BJ (cell line): ENCODE data around the gene RPS26. TPM values are rescaled to one million over a fixed set of nuclear protein-coding genes. Genes with fewer than 3 reads are reported as not detected.

Experiments used
- CTCF ChIA-PET: fragments of 350-600 bp; formaldehyde crosslinking; extraction: SDS; loops from one replicate; lab custom pipeline; 2021; ENCODE audit warnings: antibody characterized with exemption, inconsistent platforms; lab: Yijun Ruan, JAX
- POLR2A ChIA-PET: fragments of 300-600 bp; sonication (Branson Sonifier 250); formaldehyde crosslinking; extraction: SDS; loops from one replicate; lab custom pipeline; 2021; ENCODE audit warnings: antibody characterized with exemption; lab: Charles Lee
- DNase-seq: peaks from one replicate; pipeline ENCODE4 v3.0.0-alpha.2; 2011; ENCODE audit warnings: low read depth
- H3K27me3 ChIP-seq: 2 replicates; pipeline ENCODE4 v1.6.0; 2011; ENCODE audit warnings: low read length; ENCODE audit not compliant: control insufficient read depth, insufficient read depth
- H3K36me3 ChIP-seq: 2 replicates; pipeline ENCODE4 v1.5.1; 2011; ENCODE audit warnings: low read length; ENCODE audit not compliant: control insufficient read depth, insufficient read depth
- H3K4me3 ChIP-seq: 2 replicates; pipeline ENCODE4 v1.5.1; 2011; ENCODE audit warnings: low read depth, mild to moderate bottlenecking, control low read depth, low read length
- polyA minus RNA-seq: library from RNA; depleted of rRNA, polyadenylated mRNA; stranded (reverse); fragments of >200 nt; gene quantifications from 2 replicates; pipeline ENCODE4 v1.2.3, GENCODE V29; 2011; rRNA and poly(A)+ RNA removed
- polyA plus RNA-seq: library from polyadenylated mRNA; depleted of rRNA; stranded (reverse); fragments of >200 nt; gene quantifications from 2 replicates; pipeline ENCODE4 v1.2.3, GENCODE V29; 2011; rRNA removed
- TF ChIP-seq, protein P1 (sequence below): IDR thresholded peaks from 2 replicates; pipeline ENCODE4 v1.5.1; 2011; ENCODE audit warnings: low read depth, mild to moderate bottlenecking, control low read depth, inconsistent platforms, low read length, moderate library complexity; ENCODE audit not compliant: insufficient read depth

Gene RPS26
- polyA plus RNA-seq (635 and 868 TPM in 2 replicates), polyA minus RNA-seq (282 and 579 TPM in 2 replicates)

DNA sequence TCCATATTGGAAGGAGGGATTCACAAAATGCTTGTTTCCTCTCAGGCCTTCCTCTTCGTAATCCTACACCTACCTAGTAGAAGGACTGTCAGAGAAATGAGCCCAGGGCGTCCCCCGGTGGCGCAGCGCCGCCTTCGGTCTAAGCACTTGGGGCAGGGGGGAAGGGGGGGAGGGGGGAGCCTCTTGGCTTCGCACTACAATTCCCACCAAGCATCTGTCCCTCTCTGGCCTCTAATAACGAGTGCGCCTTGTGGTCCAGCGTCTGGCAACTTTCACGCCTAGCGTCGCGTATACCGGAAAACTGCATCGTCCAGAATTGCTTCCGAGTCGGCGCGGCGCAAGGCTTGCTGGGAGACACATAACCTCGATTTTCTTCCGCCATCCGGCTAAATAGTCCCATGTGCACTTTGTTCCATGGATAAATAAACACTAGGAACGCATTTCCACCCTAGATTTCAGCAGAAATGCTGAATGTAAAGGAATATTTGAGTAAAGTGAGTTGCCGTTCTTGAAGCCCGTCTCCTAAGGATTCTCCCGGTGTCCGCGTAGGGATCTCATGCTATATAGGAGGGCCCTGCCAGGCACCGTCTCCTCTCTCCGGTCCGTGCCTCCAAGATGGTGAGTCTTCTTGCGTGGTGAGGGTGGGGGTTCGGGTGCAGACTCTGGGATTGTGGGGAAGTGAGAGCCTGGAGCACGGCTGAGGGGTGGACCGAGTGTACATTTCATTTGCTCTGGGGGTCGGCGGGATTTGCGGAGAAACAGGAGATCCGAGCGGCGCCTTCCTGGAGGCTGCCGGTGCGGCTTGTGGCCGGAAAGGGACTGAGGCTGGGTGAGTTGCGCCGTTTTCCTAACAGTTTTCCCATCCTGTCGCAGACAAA, at the start of gene RPS26:
TSS of gene RPS26 (plus strand) at position 367 of the 878 bp plus-strand sequence. CDS start at position 616, 249 bp downstream.
- ChIA-PET CTCF (interaction anchor here (2.0 to 3.4 kb wide), 2 partner anchors 13 to 46 kb away, joined by 9 to 27 read pairs; no protein-coding TSS in a partner anchor), POLR2A (no interaction called here)
- Histone ChIP-seq H3K27me3 (no peaks in the 10 kb centered on the region), H3K36me3 (peaks cover 6% of the 10 kb centered on the region), H3K4me3 (peak within 1 kb of the TSS; percentile 81)
- TF ChIP-seq, protein P1, sequence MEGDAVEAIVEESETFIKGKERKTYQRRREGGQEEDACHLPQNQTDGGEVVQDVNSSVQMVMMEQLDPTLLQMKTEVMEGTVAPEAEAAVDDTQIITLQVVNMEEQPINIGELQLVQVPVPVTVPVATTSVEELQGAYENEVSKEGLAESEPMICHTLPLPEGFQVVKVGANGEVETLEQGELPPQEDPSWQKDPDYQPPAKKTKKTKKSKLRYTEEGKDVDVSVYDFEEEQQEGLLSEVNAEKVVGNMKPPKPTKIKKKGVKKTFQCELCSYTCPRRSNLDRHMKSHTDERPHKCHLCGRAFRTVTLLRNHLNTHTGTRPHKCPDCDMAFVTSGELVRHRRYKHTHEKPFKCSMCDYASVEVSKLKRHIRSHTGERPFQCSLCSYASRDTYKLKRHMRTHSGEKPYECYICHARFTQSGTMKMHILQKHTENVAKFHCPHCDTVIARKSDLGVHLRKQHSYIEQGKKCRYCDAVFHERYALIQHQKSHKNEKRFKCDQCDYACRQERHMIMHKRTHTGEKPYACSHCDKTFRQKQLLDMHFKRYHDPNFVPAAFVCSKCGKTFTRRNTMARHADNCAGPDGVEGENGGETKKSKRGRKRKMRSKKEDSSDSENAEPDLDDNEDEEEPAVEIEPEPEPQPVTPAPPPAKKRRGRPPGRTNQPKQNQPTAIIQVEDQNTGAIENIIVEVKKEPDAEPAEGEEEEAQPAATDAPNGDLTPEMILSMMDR, result peak; percentile 58
- DNase-seq, result peak; percentile 95

DNA sequence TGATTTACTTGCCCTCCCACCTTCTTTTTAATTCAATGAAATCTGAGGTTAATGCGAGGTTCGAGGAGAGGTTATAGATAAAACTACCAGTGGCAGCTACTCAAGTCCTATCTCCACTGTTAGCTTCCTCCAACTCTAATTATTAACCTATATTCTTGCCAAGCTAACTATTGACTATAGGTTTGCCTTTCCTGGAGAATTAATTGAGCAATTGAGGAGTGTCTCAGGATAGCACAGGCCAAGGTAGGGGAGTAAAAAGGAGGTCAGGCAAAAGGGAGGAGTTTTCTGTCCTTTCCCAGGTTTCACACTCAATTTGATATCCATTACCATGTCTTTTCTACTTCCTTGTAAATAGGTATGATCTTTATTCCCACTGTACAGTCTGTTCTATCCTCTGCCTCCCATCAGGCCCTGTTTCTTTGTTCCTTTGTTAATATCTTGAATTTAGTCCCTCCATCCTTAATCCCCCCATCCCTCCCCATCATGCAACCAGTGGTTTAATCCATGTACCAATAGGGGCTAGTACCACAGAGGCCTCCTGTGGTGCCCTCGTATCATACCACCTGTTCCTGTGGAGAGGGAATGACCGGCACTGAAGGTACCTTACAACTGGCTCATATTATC, 48.4 kb upstream of the RPS26 start:
- Histone ChIP-seq H3K36me3 (peaks cover 26% of the 10 kb centered on the region), H3K27me3 (no peaks in the 10 kb centered on the region), H3K4me3 (no peak overlapping the region)
- TF ChIP-seq, protein P1, result no peak
- CTCF ChIA-PET, result interaction anchor here (1.3 to 1.7 kb wide), 3 partner anchors 13 to 27 kb away, joined by 3 to 5 read pairs (median 4); partner anchors contain the start of gene RAB5B
- POLR2A ChIA-PET, result no interaction called here
- DNase-seq, result no peak

DNA sequence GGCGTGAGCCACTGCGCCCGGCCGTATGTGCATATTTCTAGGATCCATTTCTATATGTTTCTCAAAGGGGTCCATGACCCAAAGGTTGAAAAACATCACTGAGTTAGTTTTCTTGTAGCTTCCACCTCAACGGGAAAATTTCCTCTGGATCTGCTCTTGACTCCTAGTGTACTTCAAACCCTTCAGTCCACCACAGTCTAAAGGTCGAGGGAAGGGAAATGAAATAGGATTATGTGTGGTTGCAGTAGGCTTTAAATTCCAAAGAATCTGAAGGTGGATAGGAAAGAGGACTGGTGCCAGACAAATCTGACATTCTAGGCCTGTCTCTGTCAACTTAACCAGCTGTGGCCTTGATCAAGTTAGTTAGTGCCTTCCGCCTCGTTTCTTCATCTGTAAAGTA, 46.4 kb upstream of the RPS26 start:
- H3K4me3 ChIP-seq, result no peak overlapping the region
- CTCF ChIA-PET, result interaction anchor here (0.6 to 6.9 kb wide), 21 partner anchors 11 to 176 kb away, joined by 3 to 86 read pairs (median 7); partner anchors contain the start of genes IKZF4, MMP19, PA2G4 and RAB5B
- TF ChIP-seq, protein P1, result no peak
- H3K27me3 ChIP-seq, result no peaks in the 10 kb centered on the region
- POLR2A ChIA-PET, result no interaction called here
- DNase-seq, result no peak
- peaks cover 22% of the 10 kb centered on the region for H3K36me3 ChIP-seq

DNA sequence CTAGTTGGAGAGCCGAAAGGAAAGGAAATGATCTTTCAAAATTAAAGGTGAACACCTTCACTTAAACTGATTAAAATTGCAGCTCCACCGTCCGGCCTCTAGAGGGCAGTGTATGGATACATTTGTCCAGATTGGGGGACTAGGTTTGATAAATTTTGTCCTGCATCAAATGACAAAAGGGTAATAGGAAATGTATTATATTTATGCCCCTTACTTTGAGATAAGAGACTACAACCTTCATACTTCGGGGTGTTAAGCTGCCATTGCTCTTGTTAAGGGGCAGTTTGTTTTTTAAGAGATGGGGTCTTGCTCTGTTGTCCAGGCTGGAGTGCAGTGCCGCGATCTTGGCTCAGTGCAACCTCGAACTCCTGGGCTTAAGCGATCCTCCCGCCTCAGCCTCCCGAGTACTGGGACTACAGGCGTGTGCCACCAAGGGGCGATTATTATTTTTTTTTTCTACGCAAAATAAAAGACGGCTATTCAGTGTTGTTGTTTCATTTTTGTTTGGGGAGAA, 45.5 kb upstream of the RPS26 start:
- ChIA-PET CTCF (interaction anchor here (0.6 to 6.9 kb wide), 26 partner anchors 9 to 258 kb away, joined by 3 to 86 read pairs (median 5); partner anchors contain the start of genes IKZF4, MMP19, PA2G4 and RAB5B), POLR2A (interaction anchor here (1.0 kb wide), 1 partner anchor 33 kb away, joined by 13 read pairs; no protein-coding TSS in a partner anchor)
- H3K27me3 ChIP-seq, result no peaks in the 10 kb centered on the region
- TF ChIP-seq, protein P1, result peak; percentile 78
- no peak for DNase-seq
- peaks cover 14% of the 10 kb centered on the region for H3K36me3 ChIP-seq
- H3K4me3 ChIP-seq, result peak overlapping the region; percentile 72
